HepG2 (cell line): ENCODE results near the gene UMOD. TPM values are rescaled to one million over a fixed set of nuclear protein-coding genes. Genes with fewer than 3 reads are reported as not detected.

ENCODE experiments used
- ATAC-seq: fragments of 200-7000 bp; cut with Tn5 transposase; 3 replicates; pipeline ENCODE4 v1.9.1; 2020; ENCODE audit warnings: mild to moderate bottlenecking, moderate library complexity
- BruUV-seq: library from RNA; stranded (reverse); fragments of 400-500 nt; replicated peaks from 2 replicates; lab custom pipeline; 2021; lab: Mats Ljungman, UMichigan
- CTCF ChIA-PET: fragments of 300-600 bp; formaldehyde crosslinking; extraction: SDS; loops from one replicate; lab custom pipeline; 2021; ENCODE audit warnings: low total read pairs, inconsistent platforms, low intra/inter-chr PET ratio; lab: Yijun Ruan, JAX
- POLR2A ChIA-PET: fragments of 350-600 bp; sonication (Branson Sonifier 250); formaldehyde crosslinking; loops from one replicate; lab custom pipeline; 2020; ENCODE audit warnings: antibody characterized with exemption, inconsistent platforms; lab: Yijun Ruan, JAX
- DNase-seq: peaks from one replicate; pipeline ENCODE4 v3.0.0-alpha.2; 2015; ENCODE audit warnings: low spot score
- FAIRE-seq: peaks from 3 replicates; lab custom pipeline; 2011; peaks lifted over from hg19 to GRCh38; lab: Jason Lieb, UNC
- H2AFZ ChIP-seq: one replicate; pipeline ENCODE4 v1.6.1; 2011; ENCODE audit warnings: low read length, inconsistent platforms
- H3K27ac ChIP-seq: fragments of 300-600 bp; 3 replicates; pipeline ENCODE4 v1.8.0; 2011; ENCODE audit warnings: mixed run types, mild to moderate bottlenecking, mixed read lengths, low read length, inconsistent platforms; ENCODE audit not compliant: insufficient read depth; ENCODE audit errors: extremely low read length
- H3K27me3 ChIP-seq, 2 experiments: fragments of 200-600 bp in 1 of 2; 2 replicates in 1 of 2; 3 replicates in 1 of 2; pipeline versions ENCODE4 v1.6.0 to v1.8.0; 2011; ENCODE audit warnings: low read length in 2 of 2, mild to moderate bottlenecking in 2 of 2, moderate library complexity in 2 of 2, inconsistent platforms in 1 of 2; ENCODE audit not compliant: insufficient read depth in 2 of 2, control insufficient read depth in 1 of 2
- H3K36me3 ChIP-seq, 2 experiments: fragments of 200-600 bp in 1 of 2; replicated peaks in 1 of 2; 2 replicates in 1 of 2; 3 replicates in 1 of 2; pipeline versions ENCODE4 v1.5.1 to v1.8.0; 2011; ENCODE audit warnings: low read length in 2 of 2, inconsistent platforms in 1 of 2; ENCODE audit not compliant: insufficient read depth in 2 of 2, control insufficient read depth in 1 of 2
- H3K4me1 ChIP-seq: 2 replicates; pipeline ENCODE4 v1.5.1; 2012; ENCODE audit warnings: low read length, inconsistent platforms; ENCODE audit not compliant: insufficient read depth
- H3K4me2 ChIP-seq: 2 replicates; pipeline ENCODE4 v1.6.0; 2011; ENCODE audit warnings: low read depth, low read length, inconsistent platforms
- H3K4me3 ChIP-seq, 3 experiments: fragments of 200-600 bp in 1 of 3; sonication (generic), shearing (Covaris generic) in 1 of 3; replicated peaks in 1 of 3; 2 replicates each; pipeline ENCODE4 v1.5.1; 2011 to 2016; ENCODE audit warnings: low read length in 3 of 3, inconsistent platforms in 2 of 3, low read depth in 2 of 3, mild to moderate bottlenecking in 2 of 3, control low read depth in 1 of 3, mixed read lengths in 1 of 3; ENCODE audit not compliant: insufficient read depth in 1 of 3
- H3K79me2 ChIP-seq: one replicate; pipeline ENCODE4 v1.6.1; 2011; ENCODE audit warnings: low read length, inconsistent platforms; ENCODE audit not compliant: insufficient read depth
- H3K9ac ChIP-seq: 2 replicates; pipeline ENCODE4 v1.6.0; 2011; ENCODE audit warnings: mild to moderate bottlenecking, low read depth, low read length, inconsistent platforms; ENCODE audit not compliant: insufficient read depth
- H3K9me3 ChIP-seq: 2 replicates; pipeline ENCODE4 v1.5.1; 2012; ENCODE audit warnings: mild to moderate bottlenecking, low read length
- H4K20me1 ChIP-seq: 2 replicates; pipeline ENCODE4 v1.6.0; 2011; ENCODE audit warnings: inconsistent platforms, mild to moderate bottlenecking, low read length, moderate library complexity; ENCODE audit not compliant: insufficient read depth
- AGO2 ChIP-seq: fragments of 200-400 bp; formaldehyde crosslinking; optimal IDR thresholded peaks from 2 replicates; pipeline ENCODE3; 2017; ENCODE audit warnings: mild to moderate bottlenecking, low read depth, low read length, moderate library complexity
- ARID5B ChIP-seq: IDR thresholded peaks from 2 replicates; pipeline ENCODE4 v1.4.0; 2020; ENCODE audit warnings: mild to moderate bottlenecking, missing genetic modification reagents
- ATM ChIP-seq: fragments of 450-650 bp; IDR thresholded peaks from 2 replicates; pipeline ENCODE4 v1.7.1; 2017; ENCODE audit warnings: mild to moderate bottlenecking, borderline replicate concordance
- CHD2 ChIP-seq: IDR thresholded peaks from 2 replicates; pipeline ENCODE4 v1.6.1; 2011; ENCODE audit warnings: low read depth, low read length, improper control_type of control experiment
- HOXA5 ChIP-seq: sonication (generic); formaldehyde crosslinking; IDR thresholded peaks from 2 replicates; pipeline ENCODE4 v1.4.0; 2020; ENCODE audit warnings: missing genetic modification reagents
- IKZF5 ChIP-seq: IDR thresholded peaks from 2 replicates; pipeline ENCODE4 v1.6.1; 2018; ENCODE audit warnings: missing genetic modification reagents, mild to moderate bottlenecking, missing compliant biosample characterization
- MAF1 ChIP-seq: sonication (generic); formaldehyde crosslinking; IDR thresholded peaks from 2 replicates; pipeline ENCODE4 v1.5.0; 2020; ENCODE audit warnings: missing genetic modification reagents, borderline replicate concordance
- MEIS1 ChIP-seq: sonication (generic); formaldehyde crosslinking; IDR thresholded peaks from 2 replicates; pipeline ENCODE4 v1.9.0; 2021; ENCODE audit warnings: mild to moderate bottlenecking, missing genetic modification reagents, moderate library complexity, borderline replicate concordance
- RFX1 ChIP-seq: fragments of 450-650 bp; IDR thresholded peaks from 2 replicates; pipeline ENCODE4 v1.6.1; 2017
- SAP130 ChIP-seq: IDR thresholded peaks from 2 replicates; pipeline ENCODE4 v1.6.1; 2016; ENCODE audit warnings: low read depth
- SATB2 ChIP-seq: sonication (generic); formaldehyde crosslinking; IDR thresholded peaks from 2 replicates; pipeline ENCODE4 v1.5.0; 2020; ENCODE audit warnings: missing genetic modification reagents
- ZNF263 ChIP-seq: sonication (generic); formaldehyde crosslinking; IDR thresholded peaks from 2 replicates; pipeline ENCODE4 v1.4.0; 2020; ENCODE audit warnings: missing genetic modification reagents
- ZNF691 ChIP-seq: sonication (generic); formaldehyde crosslinking; IDR thresholded peaks from 2 replicates; pipeline ENCODE4 v1.4.0; 2020; ENCODE audit warnings: missing genetic modification reagents, low read depth, mild to moderate bottlenecking, borderline replicate concordance
- ZNF749 ChIP-seq: sonication (generic); formaldehyde crosslinking; IDR thresholded peaks from 2 replicates; pipeline ENCODE4 v1.8.0; 2022; ENCODE audit warnings: mild to moderate bottlenecking, missing genetic modification reagents, moderate library complexity, borderline replicate concordance
- ZNF773 ChIP-seq: sonication (generic); formaldehyde crosslinking; IDR thresholded peaks from 2 replicates; pipeline ENCODE4 v1.4.0; 2020; ENCODE audit warnings: missing genetic modification reagents, borderline replicate concordance
- WGBS: methylation state at CpG from one replicate; pipeline ENCODE4 v1.1.6; 2017; ENCODE audit warnings: low lambda C conversion rate; 5-methylcytosine and 5-hydroxymethylcytosine counted together
- in situ Hi-C: cut with HindIII; loops from 2 replicates; pipeline ENCODE4 v1.10.0; 2017; ENCODE audit warnings: low pct_unique_long_range_greater_than_20kb; ENCODE audit not compliant: extremely low pct_ligation_motif_present
- intact Hi-C: fragments of 100-400 bp; cut with micrococcal nuclease; formaldehyde crosslinking; loops from one replicate; pipeline ENCODE4 v1.10.0; 2022; ENCODE audit not compliant: unreplicated experiment
- polyA plus RNA-seq, 8 experiments: library from polyadenylated mRNA; depleted of rRNA in 3 of 8; stranded (reverse) in 7 of 8; unstranded in 1 of 8; fragments of >200 nt; fragmentation: Illumina TruSeq in 4 of 8; extraction: Trizol in 4 of 8; gene quantifications; 2 replicates each; pipeline versions ENCODE4 v1.2.1 to v1.2.3, GENCODE V29; 2011 to 2016; ENCODE audit warnings: low read depth in 4 of 8, missing spikeins in 1 of 8, mixed read lengths in 1 of 8; ENCODE audit not compliant: insufficient read depth in 1 of 8
- total RNA-seq, 5 experiments: library from RNA; depleted of rRNA; stranded (reverse); fragments of >200 nt; fragmentation: Illumina TruSeq; extraction: Trizol; gene quantifications; 2 replicates each; pipeline ENCODE4 v1.2.3, GENCODE V29; 2016; ENCODE audit warnings: low read depth in 1 of 5

The UMOD gene
- total and polyA plus RNA-seq, 2 of the 13 experiments (the other 11 are each of a cell fraction or from before 2014, with no cell fraction given): not detected

- Histone ChIP-seq H3K27me3 (peaks cover 0 to 21% of the 10 kb centered on the region in 2 experiments; a peak in 4 of 5 replicates), H3K79me2 (no peaks in the 10 kb centered on the region), H3K4me3 (no peak overlapping the region), H2AFZ (no peak overlapping the region), H3K4me2 (no peak overlapping the region), H3K4me1 (peaks cover 5% of the 10 kb centered on the region), H4K20me1 (no peaks in the 10 kb centered on the region), H3K27ac (no peak overlapping the region), H3K9me3 (no peaks in the 10 kb centered on the region), H3K36me3 (no peaks in the 10 kb centered on the region), H3K9ac (no peak overlapping the region)
- no peak for FAIRE-seq
- ChIA-PET POLR2A (no interaction called here), CTCF (no interaction called here)
- 40% methylated on average over 5 of the region's 5 CpGs for WGBS
- no peak for DNase-seq
- BruUV-seq: no TSS peak
- in situ Hi-C loops (no loop called here), intact Hi-C loops (no loop called here)
- TF ChIP-seq RFX1 (no peak), AGO2 (no peak), ZNF263 (CRISPR knock-in tag) (no peak), SATB2 (CRISPR knock-in tag) (no peak), ZNF773 (CRISPR knock-in tag) (no peak), SAP130 (CRISPR knock-in tag) (no peak), ZNF691 (CRISPR knock-in tag) (no peak), HOXA5 (CRISPR knock-in tag) (no peak), MAF1 (CRISPR knock-in tag) (no peak), ATM (no peak), ZNF749 (CRISPR knock-in tag) (no peak), MEIS1 (no peak), IKZF5 (CRISPR knock-in tag) (no peak), CHD2 (no peak), ARID5B (CRISPR knock-in tag) (no peak)
- no peak for ATAC-seq
Measured at GRCh38 chr16:20333120-20333519, 19.4 kb downstream of the UMOD start.
